K562 (cell line): Measurements from ENCODE around the gene AHNAK. TPM values are rescaled to one million over a fixed set of nuclear protein-coding genes. Genes with fewer than 3 reads are reported as not detected.

ENCODE experiments used
- ATF3 ChIP-seq, 2 experiments: fragments of 450-650 bp in 1 of 2; sonication (generic) in 1 of 2; formaldehyde crosslinking in 1 of 2; IDR thresholded peaks in 1 of 2; conservative IDR thresholded peaks in 1 of 2; 2 replicates each; pipeline versions ENCODE4 v1.6.1 to v1.8.1; 2016 to 2023; ENCODE audit warnings: mild to moderate bottlenecking in 2 of 2, moderate library complexity in 2 of 2, inconsistent platforms in 1 of 2, missing genetic modification reagents in 1 of 2
- C11orf30 ChIP-seq: fragments of 450-650 bp; IDR thresholded peaks from 2 replicates; pipeline ENCODE4 v1.6.1; 2016; ENCODE audit warnings: low read depth, mild to moderate bottlenecking
- CREB5 ChIP-seq: fragments of 250-450 bp; sonication (Bioruptor Pico); IDR thresholded peaks from 2 replicates; pipeline ENCODE4 v1.5.0; 2020; ENCODE audit warnings: mild to moderate bottlenecking
- ELF4 ChIP-seq: fragments of 450-650 bp; formaldehyde crosslinking; IDR thresholded peaks from 2 replicates; pipeline ENCODE4 v1.4.0; 2022; ENCODE audit warnings: missing genetic modification characterization
- HCFC1 ChIP-seq: IDR thresholded peaks from 2 replicates; pipeline ENCODE4 v1.6.1; 2012; ENCODE audit warnings: low read depth, low read length, improper control_type of control experiment
- HINFP ChIP-seq: fragments of 450-650 bp; conservative IDR thresholded peaks from 2 replicates; pipeline ENCODE4 v1.6.1; 2016; ENCODE audit warnings: missing genetic modification characterization, low read depth, mild to moderate bottlenecking, control low read depth, missing compliant biosample characterization
- ILF3 ChIP-seq: fragments of 450-650 bp; IDR thresholded peaks from 2 replicates; pipeline ENCODE4 v1.6.1; 2018; ENCODE audit warnings: antibody characterized with exemption, mild to moderate bottlenecking, moderate library complexity, borderline replicate concordance
- KAT2B ChIP-seq: IDR thresholded peaks from one replicate; pipeline ENCODE4 v1.6.1; 2012; ENCODE audit warnings: low read depth, mild to moderate bottlenecking, control low read depth, inconsistent platforms, low read length, moderate library complexity
- KLF16 ChIP-seq: IDR thresholded peaks from 2 replicates; pipeline ENCODE4 v1.6.1; 2016; ENCODE audit warnings: antibody characterized with exemption
- MAZ ChIP-seq, 2 experiments: fragments of 450-650 bp in 1 of 2; sonication (generic) in 1 of 2; formaldehyde crosslinking; IDR thresholded peaks in 1 of 2; conservative IDR thresholded peaks in 1 of 2; 2 replicates each; pipeline versions ENCODE4 v1.4.0 to v1.5.0; 2020; ENCODE audit warnings: mild to moderate bottlenecking in 1 of 2, missing genetic modification reagents in 1 of 2
- MEIS2 ChIP-seq: fragments of 450-650 bp; IDR thresholded peaks from 2 replicates; pipeline ENCODE4 v1.6.1; 2014; ENCODE audit warnings: mild to moderate bottlenecking; ENCODE audit not compliant: partially characterized antibody
- PML ChIP-seq: IDR thresholded peaks from 2 replicates; pipeline ENCODE4 v1.6.1; 2012; ENCODE audit warnings: low read length, inconsistent platforms
- SMARCA4 ChIP-seq: fragments of 450-650 bp; IDR thresholded peaks from 2 replicates; pipeline ENCODE4 v1.6.1; 2016
- SREBF2 ChIP-seq: sonication (generic); formaldehyde crosslinking; IDR thresholded peaks from 2 replicates; pipeline ENCODE4 v1.4.0; 2020; ENCODE audit warnings: mild to moderate bottlenecking, missing genetic modification reagents
- SRF ChIP-seq, 2 experiments: fragments of 250-450, 450-650 bp in 1 of 2; sonication (Bioruptor Pico) in 1 of 2; sonication (generic) in 1 of 2; formaldehyde crosslinking; IDR thresholded peaks; 2 replicates each; pipeline versions ENCODE4 v1.5.0 to v1.5.1; 2020 to 2022; ENCODE audit warnings: mild to moderate bottlenecking in 1 of 2, missing genetic modification reagents in 1 of 2
- STAG1 ChIP-seq: sonication (generic); formaldehyde crosslinking; IDR thresholded peaks from 2 replicates; pipeline ENCODE4 v1.5.0; 2020; ENCODE audit warnings: missing genetic modification reagents, borderline replicate concordance
- TEAD1 ChIP-seq, 2 experiments: fragments of 450-650 bp in 1 of 2; sonication (generic) in 1 of 2; formaldehyde crosslinking; IDR thresholded peaks; 2 replicates each; pipeline versions ENCODE4 v1.4.0 to v1.8.0; 2020 to 2022; ENCODE audit warnings: mild to moderate bottlenecking in 2 of 2, missing genetic modification reagents in 1 of 2
- VEZF1 ChIP-seq: fragments of 200-800 bp; sonication (Bioruptor generic); IDR thresholded peaks from 2 replicates; pipeline ENCODE4 v1.6.1; 2017; ENCODE audit warnings: missing genetic modification characterization, missing compliant biosample characterization
- XRCC3 ChIP-seq: fragments of 450-650 bp; IDR thresholded peaks from 2 replicates; pipeline ENCODE4 v1.6.1; 2017; ENCODE audit warnings: mild to moderate bottlenecking, moderate library complexity
- ZNF311 ChIP-seq: fragments of 250-450 bp; sonication (Bioruptor Pico); IDR thresholded peaks from 2 replicates; pipeline ENCODE4 v1.4.0; 2020; ENCODE audit warnings: mild to moderate bottlenecking, moderate library complexity
- ZNF384 ChIP-seq: IDR thresholded peaks from 2 replicates; pipeline ENCODE4 v1.6.1; 2012; ENCODE audit warnings: low read depth, low read length, improper control_type of control experiment
- polyA plus RNA-seq, 8 experiments: library from polyadenylated mRNA; depleted of rRNA in 4 of 8; stranded (reverse) in 5 of 8; unstranded in 3 of 8; fragments of >200 nt; fragmentation: Nextera tagmentation in 2 of 8; fragmentation: Illumina TruSeq in 1 of 8; extraction: Ambion mirVana in 2 of 8; extraction: Trizol in 1 of 8; gene quantifications; 2 replicates each; pipeline versions ENCODE4 v1.2.1 to v1.2.3, GENCODE V29; 2011 to 2014; ENCODE audit warnings: inconsistent platforms in 1 of 8, missing spikeins in 1 of 8
- total RNA-seq, 7 experiments: library from RNA; depleted of rRNA in 6 of 7; stranded (reverse); fragments of >200 nt in 6 of 7; fragmentation: Illumina TruSeq in 2 of 7; extraction: Trizol in 2 of 7; gene quantifications; 2 replicates each; pipeline versions ENCODE4 v1.2.1 to v1.2.3, GENCODE V29; 2011 to 2021; ENCODE audit warnings: low replicate concordance in 1 of 7

AHNAK gene
- total and polyA plus RNA-seq, 9 of the 15 experiments (the other 6 are each of a cell fraction or from before 2014, with no cell fraction given) = 1.5 to 89.7 (median 45.0) TPM

- TF ChIP-seq VEZF1 (CRISPR knock-in tag) = peak; percentile 77
- TF ChIP-seq XRCC3 = no peak
- no peak for TF ChIP-seq HINFP (tag)
- TF ChIP-seq KLF16 = 0 out of 2 replicates have a peak, but pooled peaks have one; percentile 38
- no peak for TF ChIP-seq KAT2B
- TF ChIP-seq SREBF2 (CRISPR knock-in tag) = no peak
- peak; percentile 36; the same call in 1 of the 2 replicates for TF ChIP-seq C11orf30
- TF ChIP-seq ZNF384 = peak; percentile 45; the same call in 1 of the 2 replicates
- TF ChIP-seq ELF4 (CRISPR knock-in tag) = no peak
- TF ChIP-seq STAG1 (CRISPR knock-in tag) = peak; percentile 52; the same call in 1 of the 2 replicates
- peak; percentile 56; the same call in 1 of the 2 replicates for TF ChIP-seq SMARCA4
- TF ChIP-seq ZNF311 (CRISPR knock-in tag) = no peak
- peak; percentile 56 to 89 for TF ChIP-seq MAZ (CRISPR knock-in tag; conservative IDR thresholded peaks at IDR 0.05 in 1 of 2, IDR thresholded peaks at IDR 0.05 in 1 of 2)
- no peak for TF ChIP-seq CREB5 (CRISPR knock-in tag)
- peak; percentile 75 for TF ChIP-seq ATF3 (IDR thresholded peaks at IDR 0.05)
- no peak; the same call in 1 of the 2 replicates for TF ChIP-seq ATF3 (CRISPR knock-in tag; conservative IDR thresholded peaks at IDR 0.05)
- TF ChIP-seq ILF3 = no peak
- TF ChIP-seq HCFC1 = 0 out of 2 replicates have a peak, but pooled peaks have one; percentile 15
- TF ChIP-seq SRF (CRISPR knock-in tag; IDR thresholded peaks at IDR 0.05) = peak in 1 of 2 experiments; percentile 70; a peak in 2 of 4 replicates
- peak in 1 of 2 experiments; percentile 85; a peak in 2 of 4 replicates for TF ChIP-seq TEAD1 (CRISPR knock-in tag; IDR thresholded peaks at IDR 0.05)
- no peak for TF ChIP-seq PML
- no peak for TF ChIP-seq MEIS2
Observed at GRCh38 chr11:62560566-62561103, 14.0 kb upstream of the AHNAK start (continued).
